AG09309 (cell line): Measurements from ENCODE around the gene CALML3.

ENCODE experiments used
- DNase-seq: peaks from one replicate; pipeline ENCODE4 v3.0.0-alpha.2; 2010; ENCODE audit warnings: low read depth
- H3K4me3 ChIP-seq: 2 replicates; pipeline ENCODE4 v1.5.1; 2011; ENCODE audit warnings: mild to moderate bottlenecking, low read depth, low read length, moderate library complexity; ENCODE audit not compliant: control insufficient read depth
- TF ChIP-seq, protein P1 (sequence below): IDR thresholded peaks from 2 replicates; pipeline ENCODE4 v1.5.1; 2011; ENCODE audit warnings: mild to moderate bottlenecking, low read depth, low read length, inconsistent platforms; ENCODE audit not compliant: insufficient read depth, control insufficient read depth; ENCODE audit errors: missing control alignments

The CALML3 gene

DNA sequence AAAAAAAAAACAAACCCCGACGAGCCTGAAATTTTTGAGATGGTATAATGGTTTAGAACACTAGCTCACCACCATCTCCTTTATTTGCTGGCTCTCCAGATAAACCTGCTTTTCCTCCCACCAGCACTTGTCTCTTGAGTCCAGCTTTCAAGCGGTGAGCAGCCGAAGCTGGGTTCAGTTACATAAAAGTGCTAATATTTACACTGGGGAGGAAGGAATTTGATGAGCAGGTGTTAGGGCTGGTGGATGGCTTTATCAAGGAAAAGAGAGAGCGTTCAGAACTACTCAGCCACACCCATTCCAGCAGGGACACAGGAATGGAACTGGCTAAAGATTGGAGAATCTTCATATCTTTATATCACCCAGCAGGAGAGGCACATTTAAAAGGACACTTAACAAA, 6.6 kb upstream of the CALML3 start:
- TF ChIP-seq, protein P1, sequence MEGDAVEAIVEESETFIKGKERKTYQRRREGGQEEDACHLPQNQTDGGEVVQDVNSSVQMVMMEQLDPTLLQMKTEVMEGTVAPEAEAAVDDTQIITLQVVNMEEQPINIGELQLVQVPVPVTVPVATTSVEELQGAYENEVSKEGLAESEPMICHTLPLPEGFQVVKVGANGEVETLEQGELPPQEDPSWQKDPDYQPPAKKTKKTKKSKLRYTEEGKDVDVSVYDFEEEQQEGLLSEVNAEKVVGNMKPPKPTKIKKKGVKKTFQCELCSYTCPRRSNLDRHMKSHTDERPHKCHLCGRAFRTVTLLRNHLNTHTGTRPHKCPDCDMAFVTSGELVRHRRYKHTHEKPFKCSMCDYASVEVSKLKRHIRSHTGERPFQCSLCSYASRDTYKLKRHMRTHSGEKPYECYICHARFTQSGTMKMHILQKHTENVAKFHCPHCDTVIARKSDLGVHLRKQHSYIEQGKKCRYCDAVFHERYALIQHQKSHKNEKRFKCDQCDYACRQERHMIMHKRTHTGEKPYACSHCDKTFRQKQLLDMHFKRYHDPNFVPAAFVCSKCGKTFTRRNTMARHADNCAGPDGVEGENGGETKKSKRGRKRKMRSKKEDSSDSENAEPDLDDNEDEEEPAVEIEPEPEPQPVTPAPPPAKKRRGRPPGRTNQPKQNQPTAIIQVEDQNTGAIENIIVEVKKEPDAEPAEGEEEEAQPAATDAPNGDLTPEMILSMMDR = no peak
- no peak overlapping the region for H3K4me3 ChIP-seq
- DNase-seq = no peak

DNA sequence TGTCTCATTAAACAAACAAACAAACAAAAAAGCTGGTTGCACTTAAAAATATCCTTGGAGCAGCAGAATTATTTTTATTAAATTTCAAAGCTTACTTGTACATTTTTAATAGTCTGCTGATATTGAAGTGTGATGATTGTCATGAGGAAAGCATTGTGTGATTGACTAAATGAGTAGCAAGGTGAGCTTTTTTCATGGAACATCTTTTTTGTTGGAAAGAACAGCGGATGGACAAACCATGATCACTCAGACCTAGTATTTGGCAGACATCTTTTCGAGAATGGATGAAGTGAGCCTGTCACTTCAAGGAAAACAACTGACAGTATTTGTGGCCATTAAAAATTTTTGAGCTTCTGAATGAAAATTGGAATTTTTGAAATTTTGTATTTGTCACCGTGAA, 5.7 kb upstream of the CALML3 start:
- no peak overlapping the region for H3K4me3 ChIP-seq
- no peak for DNase-seq
- TF ChIP-seq, protein P1 = no peak

DNA sequence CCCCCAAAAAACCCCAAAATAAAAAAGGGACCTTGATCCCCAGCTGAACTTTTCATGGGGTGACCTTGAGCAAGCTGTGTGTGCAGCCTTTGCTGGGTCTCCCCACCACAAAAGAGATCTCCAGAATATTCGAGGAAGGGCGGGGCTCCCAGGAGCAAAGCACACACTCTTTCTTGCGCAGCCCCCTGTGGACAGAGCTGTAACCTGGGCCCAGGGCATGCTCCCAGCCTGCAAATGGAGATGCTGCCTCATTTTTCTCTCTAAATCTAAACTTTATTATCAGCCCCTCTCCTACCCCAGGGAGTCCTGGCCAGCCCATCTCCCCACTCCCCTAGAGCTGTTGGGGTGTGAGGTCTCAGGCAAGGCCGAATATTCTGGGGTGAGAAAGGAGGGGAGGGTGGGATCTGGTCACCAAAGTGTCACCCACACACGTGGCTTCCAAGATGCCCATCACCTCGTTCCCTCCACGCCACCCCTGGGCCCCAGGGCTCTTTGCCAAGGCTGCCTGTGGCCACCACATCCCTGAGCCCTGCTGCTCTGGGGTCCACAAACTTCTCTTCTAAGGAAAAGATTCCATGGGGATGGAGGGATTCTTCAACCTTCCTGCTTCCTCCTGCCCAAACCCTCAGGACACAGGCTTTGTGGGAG, 1.7 kb upstream of the CALML3 start:
- no peak for DNase-seq
- no peak overlapping the region for H3K4me3 ChIP-seq

DNA sequence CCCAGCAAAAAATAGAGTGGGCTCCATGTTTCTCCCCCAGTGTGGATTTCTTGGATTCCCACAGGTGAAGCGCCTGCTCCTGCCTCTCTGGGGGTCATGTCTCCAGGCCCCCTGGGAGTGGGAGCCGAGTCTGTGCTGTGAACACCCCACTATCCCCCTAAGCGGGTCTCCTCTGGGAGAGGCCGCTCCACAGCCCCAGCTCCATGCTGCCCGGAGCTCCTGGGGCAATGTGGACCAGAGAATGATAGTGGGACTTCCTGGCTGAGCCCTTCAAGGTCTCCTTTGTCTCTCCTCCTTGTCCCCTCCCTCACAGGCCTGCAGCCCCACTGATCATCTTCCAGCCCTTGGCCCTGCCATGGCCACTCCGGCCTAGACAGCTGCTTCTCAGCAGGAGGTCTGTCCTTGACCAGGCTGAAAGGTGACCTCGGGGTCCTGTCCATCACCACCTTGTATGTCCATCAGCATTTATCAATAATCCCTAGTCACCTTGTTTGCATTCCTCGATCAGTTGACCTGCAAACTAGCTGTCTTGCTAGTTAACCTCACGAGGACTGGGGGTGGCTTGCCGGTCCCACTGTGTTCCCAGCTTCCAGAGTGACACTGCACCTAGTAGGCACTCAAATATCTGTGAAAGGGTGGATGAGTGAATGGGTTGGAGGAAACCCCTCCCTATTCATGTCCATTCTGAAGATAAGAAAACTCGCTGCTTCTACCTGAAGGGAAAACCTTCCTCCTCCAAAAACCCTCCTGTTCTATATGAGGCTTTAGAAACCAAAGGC, 776 bp upstream of the CALML3 start:
- DNase-seq = no peak
- H3K4me3 ChIP-seq = no peak overlapping the region
- TF ChIP-seq, protein P1 = no peak

More for the DNA sequence above, 1.7 kb upstream of the CALML3 start:
- TF ChIP-seq, protein P1 = no peak

DNA sequence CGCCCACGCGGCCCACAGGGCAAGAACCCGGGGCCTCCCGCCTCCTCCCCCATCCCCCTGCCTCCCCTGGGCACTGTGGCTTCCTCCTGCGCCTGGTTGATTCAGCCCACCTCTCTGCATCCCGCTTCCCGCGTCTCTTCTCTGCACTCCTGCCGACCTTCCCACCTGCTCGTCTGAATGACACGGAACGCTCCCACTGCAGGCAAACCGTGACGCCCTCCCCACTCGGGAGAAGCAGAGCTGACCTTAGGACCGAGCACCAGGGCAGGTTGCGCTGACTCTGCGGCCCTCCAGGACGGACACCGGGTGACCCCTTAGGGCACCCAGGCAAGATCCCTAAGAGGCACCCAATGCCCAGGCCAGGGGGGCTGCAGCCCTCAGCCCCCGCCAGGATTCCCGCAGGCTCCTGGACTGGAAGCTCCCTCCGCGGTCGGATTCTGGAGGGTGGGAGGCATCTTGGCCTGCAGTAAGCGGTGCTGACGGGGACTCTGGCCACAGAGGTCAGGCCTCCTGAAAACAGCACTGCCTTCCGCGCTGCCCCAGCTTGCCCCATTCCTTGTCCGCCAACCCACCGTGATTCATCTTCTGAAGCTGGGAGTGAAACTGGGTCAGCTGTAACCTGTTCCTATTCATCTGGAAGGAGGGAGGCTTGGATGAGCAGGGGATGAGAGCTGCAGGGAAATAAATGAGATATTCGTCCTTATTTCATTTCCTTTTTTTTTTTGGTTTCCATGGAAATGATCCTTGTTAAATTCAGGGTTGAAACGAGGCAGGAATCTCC, 990 bp downstream of the CALML3 start:
- peak; percentile 25 for DNase-seq
- TF ChIP-seq, protein P1 = no peak

DNA sequence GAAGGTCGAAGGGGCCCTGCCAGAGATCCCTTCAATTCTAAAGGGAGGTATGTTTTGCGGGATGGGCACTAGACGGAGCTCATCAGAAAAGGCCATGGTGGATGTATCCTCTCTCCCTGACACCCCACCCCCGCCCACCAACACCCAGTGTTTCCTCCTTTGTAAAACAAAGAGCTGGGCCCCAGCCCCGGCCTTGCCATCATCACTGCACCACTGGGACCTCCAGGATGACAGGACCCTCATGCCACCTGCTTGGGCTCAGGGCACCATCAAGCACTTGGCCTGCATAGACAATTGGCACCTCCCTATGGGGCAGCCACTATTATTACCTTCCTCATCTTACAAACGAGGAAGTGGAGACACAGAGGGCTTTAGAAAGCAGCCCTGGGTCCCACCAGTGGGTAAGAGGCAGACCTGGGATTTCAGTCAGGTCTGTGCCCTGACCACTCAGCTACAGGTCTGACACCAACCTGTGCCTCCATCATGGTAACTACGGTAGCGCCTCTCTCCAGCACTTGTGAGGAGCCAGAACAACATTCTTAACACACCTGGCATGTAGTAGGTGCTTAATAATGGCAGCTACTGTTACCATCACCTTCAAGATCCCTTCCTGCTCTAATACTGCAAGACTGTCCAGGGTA, 2.0 kb downstream of the CALML3 start:
- TF ChIP-seq, protein P1 = no peak
- no peak overlapping the region for H3K4me3 ChIP-seq
- no peak for DNase-seq

More for the DNA sequence above, 990 bp downstream of the CALML3 start:
- H3K4me3 ChIP-seq = no peak overlapping the region
